ENCODE results near the gene USP17L11.
"Not testable (repeated sequence)": the region's sequence is repeated elsewhere in the genome, so short reads cannot be mapped to it uniquely, and the experiment has no call there.

Gene USP17L11

GRCh38 chr4:9215105-9215504 lies at the start of gene USP17L11:
Gene USP17L11, plus strand, starts transcription at chr4:9215405. Its CDS starts 0 bp downstream, at chr4:9215405.
- not testable (repeated sequence) for DNase-seq (ENCODE audit: low read depth in 2 of 2)

DNA sequence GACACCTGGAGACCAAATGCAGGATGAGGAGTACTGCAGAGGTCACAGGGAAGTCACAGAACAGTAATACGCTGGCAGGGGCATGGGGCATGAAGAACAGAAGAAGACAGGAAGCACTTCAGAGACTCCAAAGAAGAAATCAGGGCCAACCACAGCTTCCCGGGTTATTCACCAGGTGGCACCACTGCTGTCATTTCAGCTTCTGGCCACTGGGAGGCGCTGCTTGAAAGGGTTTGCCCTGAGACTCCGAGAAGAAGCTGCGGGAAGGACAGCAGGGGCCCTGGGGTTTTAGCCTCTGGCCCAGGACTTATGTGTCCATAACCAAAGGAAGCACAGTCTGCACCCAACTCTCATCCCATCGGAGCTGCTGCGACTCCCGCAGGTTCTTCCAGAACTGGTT lies 49.2 kb upstream of the USP17L11 start:
- DNase-seq (ENCODE audit: low read depth in 2 of 2) = not testable (repeated sequence)

GRCh38 chr4:9169791-9170459 lies 45.3 kb upstream of the USP17L11 start, which contains the start of gene FAM90A26:
Gene FAM90A26, plus strand, starts transcription at chr4:9170409. Its CDS starts 2,764 bp downstream, at chr4:9173173.
- DNase-seq (ENCODE audit: low read depth in 2 of 2) = not testable (repeated sequence)

DNA sequence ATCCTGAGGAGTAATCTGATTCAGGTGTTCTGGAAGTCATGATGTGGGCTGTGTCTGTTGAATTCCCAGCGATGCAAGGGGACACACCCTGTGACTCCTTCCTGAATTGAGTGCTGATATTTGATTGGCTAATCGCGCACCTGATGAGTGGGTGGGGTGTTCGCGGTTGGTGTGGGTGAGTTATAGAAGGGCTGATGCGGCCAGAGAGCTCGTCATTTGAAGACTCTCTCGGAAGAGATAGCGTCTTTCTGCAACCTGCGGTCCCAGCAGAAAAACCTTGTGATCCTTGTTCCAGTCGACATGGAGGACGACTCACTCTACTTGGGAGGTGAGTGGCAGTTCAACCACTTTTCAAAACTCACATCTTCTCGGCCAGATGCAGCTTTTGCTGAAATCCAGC lies 4.8 kb upstream of the USP17L11 start, which contains the start of gene USP17L10:
Gene USP17L10 (plus strand): TSS at position 301 of the 400 bp plus-strand sequence. CDS start 0 bp downstream, at position 301.
- not testable (repeated sequence) for DNase-seq (ENCODE audit: low read depth in 2 of 2)

DNA sequence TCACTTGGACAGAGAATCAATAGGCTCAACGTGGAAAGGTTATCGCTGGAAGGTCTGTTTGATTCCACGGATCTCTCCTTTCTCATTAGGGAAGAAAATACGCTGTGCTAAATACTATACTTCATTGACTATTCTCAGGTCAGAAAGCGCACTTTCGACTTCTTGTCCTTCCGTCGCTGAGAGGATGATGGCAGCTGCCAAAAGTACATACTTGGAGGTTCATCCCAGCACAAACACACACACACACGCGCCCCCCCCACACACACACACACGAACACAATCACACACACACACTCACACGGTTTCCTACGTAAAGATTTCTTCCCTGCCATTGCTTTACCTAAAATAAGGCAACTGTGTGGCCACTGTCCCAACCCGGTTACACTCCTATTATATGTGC lies 504 bp upstream of the USP17L11 start:
- not testable (repeated sequence) for DNase-seq (ENCODE audit: low read depth in 2 of 2)

DNA sequence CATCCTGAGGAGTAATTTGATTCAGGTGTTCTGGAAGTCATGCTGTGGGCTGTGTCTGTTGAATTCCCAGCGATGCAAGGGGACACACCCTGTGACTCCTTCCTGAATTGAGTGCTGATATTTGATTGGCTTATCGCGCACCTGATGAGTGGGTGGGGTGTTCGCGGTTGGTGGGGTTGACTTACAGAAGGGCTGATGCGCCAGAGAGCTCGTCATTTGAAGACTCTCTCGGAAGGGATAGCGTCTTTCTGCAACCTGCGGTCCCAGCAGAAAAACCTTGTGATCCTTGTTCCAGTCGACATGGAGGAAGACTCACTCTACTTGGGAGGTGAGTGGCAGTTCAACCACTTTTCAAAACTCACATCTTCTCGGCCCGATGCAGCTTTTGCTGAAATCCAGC lies 4.6 kb downstream of the USP17L11 start, which contains the start of gene USP17L12:
Gene USP17L12 (plus strand): TSS at position 301 of the 400 bp plus-strand sequence. CDS start 0 bp downstream, at position 301.
- DNase-seq (ENCODE audit: low read depth in 2 of 2) = not testable (repeated sequence)

DNA sequence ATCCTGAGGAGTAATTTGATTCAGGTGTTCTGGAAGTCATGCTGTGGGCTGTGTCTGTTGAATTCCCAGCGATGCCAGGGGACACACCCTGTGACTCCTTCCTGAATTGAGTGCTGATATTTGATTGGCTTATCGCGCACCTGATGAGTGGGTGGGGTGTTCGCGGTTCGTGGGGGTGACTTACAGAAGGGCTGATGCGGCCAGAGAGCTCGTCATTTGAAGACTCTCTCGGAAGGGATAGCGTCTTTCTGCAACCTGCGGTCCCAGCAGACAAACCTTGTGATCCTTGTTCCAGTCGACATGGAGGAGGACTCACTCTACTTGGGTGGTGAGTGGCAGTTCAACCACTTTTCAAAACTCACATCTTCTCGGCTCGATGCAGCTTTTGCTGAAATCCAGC lies 9.4 kb downstream of the USP17L11 start, which contains the start of gene USP17L13:
Gene USP17L13 (plus strand): TSS at position 301 of the 400 bp plus-strand sequence. CDS start 0 bp downstream, at position 301.
- not testable (repeated sequence) for DNase-seq (ENCODE audit: low read depth in 2 of 2)

DNA sequence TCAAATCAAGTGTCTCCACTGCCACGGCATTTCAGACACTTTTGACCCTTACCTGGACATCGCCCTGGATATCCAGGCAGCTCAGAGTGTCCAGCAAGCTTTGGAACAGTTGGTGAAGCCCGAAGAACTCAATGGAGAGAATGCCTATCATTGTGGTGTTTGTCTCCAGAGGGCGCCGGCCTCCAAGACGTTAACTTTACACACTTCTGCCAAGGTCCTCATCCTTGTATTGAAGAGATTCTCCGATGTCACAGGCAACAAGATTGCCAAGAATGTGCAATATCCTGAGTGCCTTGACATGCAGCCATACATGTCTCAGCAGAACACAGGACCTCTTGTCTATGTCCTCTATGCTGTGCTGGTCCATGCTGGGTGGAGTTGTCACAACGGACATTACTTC lies 15.0 kb downstream of the USP17L11 start:
- not testable (repeated sequence) for DNase-seq (ENCODE audit: low read depth in 2 of 2)

GRCh38 chr4:9234085-9234484 lies 18.9 kb downstream of the USP17L11 start, which contains the start of gene USP17L15:
Gene USP17L15, plus strand, starts transcription at chr4:9234385. Its CDS starts 0 bp downstream, at chr4:9234385.
- DNase-seq (ENCODE audit: low read depth in 2 of 2) = not testable (repeated sequence)

GRCh38 chr4:9238461-9238860 lies 23.3 kb downstream of the USP17L11 start:
- not testable (repeated sequence) for DNase-seq (ENCODE audit: low read depth in 2 of 2)

DNA sequence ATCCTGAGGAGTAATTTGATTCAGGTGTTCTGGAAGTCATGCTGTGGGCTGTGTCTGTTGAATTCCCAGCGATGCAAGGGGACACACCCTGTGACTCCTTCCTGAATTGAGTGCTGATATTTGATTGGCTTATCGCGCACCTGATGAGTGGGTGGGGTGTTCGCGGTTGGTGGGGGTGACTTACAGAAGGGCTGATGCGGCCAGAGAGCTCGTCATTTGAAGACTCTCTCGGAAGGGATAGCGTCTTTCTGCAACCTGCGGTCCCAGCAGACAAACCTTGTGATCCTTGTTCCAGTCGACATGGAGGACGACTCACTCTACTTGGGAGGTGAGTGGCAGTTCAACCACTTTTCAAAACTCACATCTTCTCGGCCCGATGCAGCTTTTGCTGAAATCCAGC lies 28.4 kb downstream of the USP17L11 start, which contains the start of gene USP17L17:
Gene USP17L17 (plus strand): TSS at position 301 of the 400 bp plus-strand sequence. CDS start 0 bp downstream, at position 301.
- not testable (repeated sequence) for DNase-seq (ENCODE audit: low read depth in 2 of 2)

- not testable (repeated sequence) for DNase-seq (ENCODE audit: low read depth in 2 of 2)
Measured at GRCh38 chr4:9247953-9248680, 32.9 kb downstream of the USP17L11 start, which contains the start of gene USP17L18. Gene USP17L18, plus strand, starts transcription at chr4:9248630. Its CDS starts 0 bp downstream, at chr4:9248630.

DNA sequence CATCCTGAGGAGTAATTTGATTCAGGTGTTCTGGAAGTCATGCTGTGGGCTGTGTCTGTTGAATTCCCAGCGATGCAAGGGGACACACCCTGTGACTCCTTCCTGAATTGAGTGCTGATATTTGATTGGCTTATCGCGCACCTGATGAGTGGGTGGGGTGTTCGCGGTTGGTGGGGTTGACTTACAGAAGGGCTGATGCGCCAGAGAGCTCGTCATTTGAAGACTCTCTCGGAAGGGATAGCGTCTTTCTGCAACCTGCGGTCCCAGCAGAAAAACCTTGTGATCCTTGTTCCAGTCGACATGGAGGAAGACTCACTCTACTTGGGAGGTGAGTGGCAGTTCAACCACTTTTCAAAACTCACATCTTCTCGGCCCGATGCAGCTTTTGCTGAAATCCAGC lies 37.9 kb downstream of the USP17L11 start, which contains the start of gene USP17L19:
Gene USP17L19 (plus strand): TSS at position 301 of the 400 bp plus-strand sequence. CDS start 0 bp downstream, at position 301.
- not testable (repeated sequence) for DNase-seq (ENCODE audit: low read depth in 2 of 2)

- not testable (repeated sequence) for DNase-seq (ENCODE audit: low read depth in 2 of 2)
Measured at GRCh38 chr4:9257824-9258223, 42.6 kb downstream of the USP17L11 start, which contains the start of gene USP17L20. Gene USP17L20, plus strand, starts transcription at chr4:9258124. Its CDS starts 0 bp downstream, at chr4:9258124.

GRCh38 chr4:9262572-9262971 lies 47.4 kb downstream of the USP17L11 start, which contains the start of gene USP17L21:
Gene USP17L21, plus strand, starts transcription at chr4:9262872. Its CDS starts 0 bp downstream, at chr4:9262872.
- DNase-seq (ENCODE audit: low read depth in 2 of 2) = not testable (repeated sequence)
